ENCODE data around the gene KCTD3. TPM values are rescaled to one million over a fixed set of nuclear protein-coding genes. Genes with fewer than 3 reads are reported as not detected.
A peak's percentile ranks its signal among the peaks of the same experiment; 100 is the strongest.

The KCTD3 gene
- total and polyA plus RNA-seq, 10 of the 15 experiments (the other 5 are each of a cell fraction or from before 2014, with no cell fraction given): 3.6 to 19.8 (median 10.7) TPM

- TF ChIP-seq JUND (IDR thresholded peaks at IDR 0.05; ENCODE audit: low read depth, low read length) (no peak), RUNX3 (IDR thresholded peaks at IDR 0.05; ENCODE audit: low read length) (no peak), SRF (IDR thresholded peaks at IDR 0.05; ENCODE audit: low read depth in 2 of 2, low read length in 2 of 2) (no peak)
Observed at GRCh38 chr1:215606036-215606435, 38.9 kb downstream of the KCTD3 start (continued).

DNA sequence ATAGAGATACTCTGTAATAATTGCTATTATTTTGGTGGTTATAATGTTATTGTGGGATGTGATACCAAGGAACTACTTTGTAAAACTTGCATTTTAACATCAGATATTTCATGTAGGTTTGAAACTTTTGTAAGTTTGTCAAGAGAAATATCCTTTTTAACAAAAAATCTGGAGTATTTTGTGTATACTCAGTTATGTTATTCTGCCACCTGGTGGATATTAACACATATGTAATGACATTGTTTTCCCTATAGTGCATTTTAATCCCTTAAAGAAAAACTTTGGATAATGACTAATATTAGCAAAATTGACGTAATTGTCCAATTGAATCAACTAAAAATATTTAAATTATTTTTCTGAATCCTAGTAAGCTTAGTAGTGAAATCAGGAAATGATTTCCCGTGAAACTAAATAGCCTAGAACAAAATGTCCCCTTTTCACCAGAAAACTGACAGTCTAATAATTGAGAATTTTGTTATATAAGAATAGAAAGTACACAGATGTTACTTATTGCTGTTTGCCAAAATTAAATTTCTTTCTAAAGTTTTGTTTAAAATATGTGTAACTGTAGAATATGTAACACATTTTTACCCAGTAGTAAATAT, 39.6 kb downstream of the KCTD3 start:
- intact Hi-C loops (cut with micrococcal nuclease; ENCODE audit: unreplicated experiment) (loop anchor here (2.0 kb wide), 2 partner anchors 32 to 80 kb away; no protein-coding TSS in a partner anchor), in situ Hi-C loops (cut with MboI) (no loop called here)
- no peak overlapping the region for H3K9ac ChIP-seq (ENCODE audit: control insufficient read depth, insufficient read depth, low read length)
- ATAC-seq: peak; percentile 62
- no peak overlapping the region for H3K27ac ChIP-seq (ENCODE audit: control insufficient read depth, insufficient read depth)
- no peak overlapping the region for H3K4me2 ChIP-seq (ENCODE audit: control insufficient read depth, insufficient read depth)
- FAIRE-seq: peak; percentile 73
- H3K4me1 ChIP-seq (ENCODE audit: control insufficient read depth, insufficient read depth, low read length): no peaks in the 10 kb centered on the region
- ChIA-PET RAD21 (ENCODE audit: unreplicated experiment) (interaction anchor here (0.7 to 2.5 kb wide), 3 partner anchors 40 to 80 kb away, joined by 3 to 7 read pairs (median 3); partner anchors contain the start of gene KCTD3), CTCF (interaction anchor here (0.7 to 3.0 kb wide), 16 partner anchors 8 to 798 kb away, joined by 3 to 10 read pairs (median 3); no protein-coding TSS in a partner anchor), SMC1A (ENCODE audit: uncharacterized antibody, unreplicated experiment) (interaction anchor here (0.6 to 5.0 kb wide), 10 partner anchors 12 to 683 kb away, joined by 3 to 17 read pairs (median 4); partner anchors contain the start of gene KCTD3), POLR2A (no interaction called here)
- no peak for DNase-seq (ENCODE audit: low read depth, low spot score)
- no peak overlapping the region for H2AFZ ChIP-seq (ENCODE audit: control insufficient read depth, low read depth, low read length)
- no peak overlapping the region for H3K4me3 ChIP-seq
- peaks cover 0 to 3% of the 10 kb centered on the region in 2 experiments; a peak in 2 of 4 replicates for H3K36me3 ChIP-seq (ENCODE audit: control insufficient read depth in 2 of 2, insufficient read depth in 2 of 2, low read length in 1 of 2)
- no peaks in the 10 kb centered on the region for H4K20me1 ChIP-seq (ENCODE audit: control insufficient read depth, insufficient read depth)
- TF ChIP-seq RAD21 (IDR thresholded peaks at IDR 0.05; ENCODE audit: insufficient read depth, low read depth, low read length) (peak; percentile 40), NR2F1 (conservative IDR thresholded peaks at IDR 0.05) (no peak), CTCF (IDR thresholded peaks at IDR 0.05 in 2 of 3, conservative IDR thresholded peaks at IDR 0.05 in 1 of 3; ENCODE audit: control insufficient read depth in 2 of 3, extremely low read depth in 1 of 3, insufficient read depth in 1 of 3, low read depth in 3 of 3, low read length in 3 of 3) (peak in 2 of 3 experiments; percentile 9 to 36; a peak in 3 of 6 replicates), CBX5 (IDR thresholded peaks at IDR 0.05; ENCODE audit: low read depth) (no peak), FOXM1 (IDR thresholded peaks at IDR 0.05; ENCODE audit: low read depth, low read length) (no peak), MYB (IDR thresholded peaks at IDR 0.05; ENCODE audit: borderline replicate concordance, low read depth, low read length) (no peak), EZH2 (IDR thresholded peaks at IDR 0.05; ENCODE audit: borderline replicate concordance, control insufficient read depth, low read depth, low read length) (no peak), SMC3 (IDR thresholded peaks at IDR 0.05; ENCODE audit: borderline replicate concordance, low read length) (peak; percentile 38; the same call in 1 of the 2 replicates)
- H3K9me3 ChIP-seq (replicated peaks; ENCODE audit: control insufficient read depth, insufficient read depth, low read length): no peaks in the 10 kb centered on the region
- WGBS (ENCODE audit: insufficient coverage, insufficient replicate concordance, low lambda C conversion rate, missing lambda C conversion rate): 50% methylated on average over 2 of the region's 2 CpGs
- H3K27me3 ChIP-seq (replicated peaks in 1 of 2; ENCODE audit: control insufficient read depth in 2 of 2, insufficient read depth in 2 of 2, low read length in 1 of 2): no peaks in the 10 kb centered on the region
- no TSS peak for BruUV-seq (replicated peaks)
- no peaks in the 10 kb centered on the region for H3K79me2 ChIP-seq (ENCODE audit: control insufficient read depth, insufficient read depth, low read length)
